IMR-90 (cell line): ENCODE data around the gene SMAD4. TPM values are rescaled to one million over a fixed set of nuclear protein-coding genes. Genes with fewer than 3 reads are reported as not detected.

Experiments
- ATAC-seq: fragments of 200-7000 bp; cut with Tn5 transposase; 2 replicates; pipeline ENCODE4 v1.9.1; 2020; ENCODE audit warnings: low read depth, mild to moderate bottlenecking, moderate library complexity
- BruUV-seq: library from RNA; stranded (reverse); fragments of 400-500 nt; replicated peaks from 2 replicates; lab custom pipeline; 2021; lab: Mats Ljungman, UMichigan
- CTCF ChIA-PET: fragments of 300-600 bp; formaldehyde crosslinking; extraction: SDS; loops from one replicate; lab custom pipeline; 2021; ENCODE audit warnings: antibody characterized with exemption; lab: Yijun Ruan, JAX
- POLR2A ChIA-PET: fragments of 300-600 bp; sonication (Branson Sonifier 250); formaldehyde crosslinking; loops from one replicate; lab custom pipeline; 2022; ENCODE audit warnings: antibody characterized with exemption; ENCODE audit not compliant: unreplicated experiment; lab: Charles Lee
- DNase-seq: peaks from one replicate; pipeline ENCODE4 v3.0.0; 2013
- H2AFZ ChIP-seq: replicated peaks from 2 replicates; pipeline ENCODE3; 2013; ENCODE audit warnings: low read length, mild to moderate bottlenecking; ENCODE audit not compliant: poor library complexity
- H2AK5ac ChIP-seq: 2 replicates; pipeline ENCODE4 v1.6.1; 2013; ENCODE audit warnings: low read depth, low read length, inconsistent platforms
- H2AK9ac ChIP-seq: replicated peaks from 2 replicates; pipeline ENCODE3; 2013; ENCODE audit warnings: mild to moderate bottlenecking, low read depth, low read length, moderate library complexity; ENCODE audit not compliant: poor library complexity
- H2BK120ac ChIP-seq: 2 replicates; pipeline ENCODE4 v1.6.1; 2013; ENCODE audit warnings: low read depth, low read length, inconsistent platforms
- H2BK15ac ChIP-seq: 3 replicates; pipeline ENCODE4 v1.6.1; 2013; ENCODE audit warnings: low read depth, low read length, inconsistent platforms
- H2BK20ac ChIP-seq: 2 replicates; pipeline ENCODE4 v1.6.1; 2013; ENCODE audit warnings: low read depth, mild to moderate bottlenecking, inconsistent platforms, low read length, moderate library complexity
- H2BK5ac ChIP-seq: 2 replicates; pipeline ENCODE4 v1.6.1; 2013; ENCODE audit warnings: mild to moderate bottlenecking, low read depth, low read length, inconsistent platforms; ENCODE audit not compliant: poor library complexity, severe bottlenecking
- H3K14ac ChIP-seq: replicated peaks from 2 replicates; pipeline ENCODE4 v1.6.1; 2013; ENCODE audit warnings: low read depth, low read length, inconsistent platforms
- H3K18ac ChIP-seq: 2 replicates; pipeline ENCODE4 v1.6.1; 2013; ENCODE audit warnings: low read depth, low read length, control low read depth
- H3K23ac ChIP-seq: 2 replicates; pipeline ENCODE4 v1.6.1; 2013; ENCODE audit warnings: low read depth, low read length, inconsistent platforms
- H3K27ac ChIP-seq: 2 replicates; pipeline ENCODE4 v1.5.1; 2013; ENCODE audit warnings: mild to moderate bottlenecking, control low read depth, low read length; ENCODE audit not compliant: insufficient read depth
- H3K27me3 ChIP-seq: 2 replicates; pipeline ENCODE4 v1.6.1; 2013; ENCODE audit warnings: low read length; ENCODE audit not compliant: control insufficient read depth, insufficient read depth
- H3K36me3 ChIP-seq: 2 replicates; pipeline ENCODE4 v1.6.1; 2013; ENCODE audit warnings: low read length, mixed read lengths; ENCODE audit not compliant: control insufficient read depth, insufficient read depth
- H3K4ac ChIP-seq: 2 replicates; pipeline ENCODE4 v1.6.1; 2013; ENCODE audit warnings: low read depth, low read length, inconsistent platforms
- H3K4me1 ChIP-seq: 2 replicates; pipeline ENCODE4 v1.6.1; 2013; ENCODE audit warnings: low read length, mixed read lengths; ENCODE audit not compliant: control insufficient read depth, insufficient read depth
- H3K4me2 ChIP-seq: 2 replicates; pipeline ENCODE4 v1.6.1; 2013; ENCODE audit warnings: low read depth, mild to moderate bottlenecking, control low read depth, low read length, moderate library complexity
- H3K4me3 ChIP-seq: 2 replicates; pipeline ENCODE4 v1.5.1; 2013; ENCODE audit warnings: low read depth, mild to moderate bottlenecking, control low read depth, low read length, moderate library complexity; ENCODE audit not compliant: insufficient read depth
- H3K56ac ChIP-seq: 2 replicates; pipeline ENCODE4 v1.6.1; 2013; ENCODE audit warnings: low read length, inconsistent platforms; ENCODE audit not compliant: insufficient read depth; ENCODE audit errors: extremely low read depth
- H3K79me1 ChIP-seq, 2 experiments: 2 replicates each; pipeline ENCODE4 v1.6.1; 2013; ENCODE audit warnings: low read length in 2 of 2, inconsistent platforms in 1 of 2, low read depth in 1 of 2
- H3K9ac ChIP-seq: 2 replicates; pipeline ENCODE4 v1.6.1; 2013; ENCODE audit warnings: low read depth, low read length, control low read depth
- H3K9me1 ChIP-seq: 2 replicates; pipeline ENCODE4 v1.6.1; 2013; ENCODE audit warnings: low read length, inconsistent platforms; ENCODE audit not compliant: insufficient read depth
- H3K9me3 ChIP-seq: 2 replicates; pipeline ENCODE4 v1.6.1; 2013; ENCODE audit warnings: low read length; ENCODE audit not compliant: control insufficient read depth, insufficient read depth
- H4K20me1 ChIP-seq: 2 replicates; pipeline ENCODE4 v1.6.1; 2013; ENCODE audit warnings: low read length, inconsistent platforms; ENCODE audit not compliant: insufficient read depth
- H4K5ac ChIP-seq: 2 replicates; pipeline ENCODE4 v1.6.1; 2013; ENCODE audit warnings: mild to moderate bottlenecking, low read depth, low read length, control low read depth
- H4K8ac ChIP-seq, 2 experiments: 2 replicates each; pipeline ENCODE4 v1.6.1; 2013; ENCODE audit warnings: low read depth in 2 of 2, low read length in 2 of 2, control low read depth in 1 of 2, inconsistent platforms in 1 of 2
- H4K91ac ChIP-seq: 2 replicates; pipeline ENCODE4 v1.6.1; 2013; ENCODE audit warnings: low read depth, low read length, inconsistent platforms; ENCODE audit not compliant: insufficient read depth
- BHLHE40 ChIP-seq: fragments of 150-350 bp; IDR thresholded peaks from 2 replicates; pipeline ENCODE4 v1.6.1; 2016; ENCODE audit warnings: mild to moderate bottlenecking, low read depth, low read length
- CEBPB ChIP-seq: IDR thresholded peaks from 2 replicates; pipeline ENCODE4 v1.6.1; 2012; ENCODE audit warnings: low read depth, low read length, improper control_type of control experiment
- CHD1 ChIP-seq: IDR thresholded peaks from 2 replicates; pipeline ENCODE4 v1.6.1; 2012; ENCODE audit warnings: low read depth, low read length, improper control_type of control experiment
- FOS ChIP-seq: fragments of 150-350 bp; IDR thresholded peaks from 2 replicates; pipeline ENCODE4 v1.6.1; 2016; ENCODE audit warnings: low read depth, low read length
- MAFK ChIP-seq: IDR thresholded peaks from 2 replicates; pipeline ENCODE4 v1.6.1; 2012; ENCODE audit warnings: low read depth, low read length, improper control_type of control experiment
- MAZ ChIP-seq: IDR thresholded peaks from 2 replicates; pipeline ENCODE4 v1.6.1; 2012; ENCODE audit warnings: low read depth, mild to moderate bottlenecking, low read length, improper control_type of control experiment, moderate library complexity, borderline replicate concordance
- MXI1 ChIP-seq: IDR thresholded peaks from 2 replicates; pipeline ENCODE4 v1.6.1; 2012; ENCODE audit warnings: low read depth, mild to moderate bottlenecking, low read length, moderate library complexity, borderline replicate concordance
- NFE2L2 ChIP-seq: fragments of 150-350 bp; IDR thresholded peaks from 2 replicates; pipeline ENCODE4 v1.6.1; 2016; ENCODE audit warnings: low read depth, mild to moderate bottlenecking, low read length
- POLR2A ChIP-seq: IDR thresholded peaks from 2 replicates; pipeline ENCODE4 v1.6.1; 2012; ENCODE audit warnings: mild to moderate bottlenecking, low read depth, low read length
- RAD21 ChIP-seq: IDR thresholded peaks from 2 replicates; pipeline ENCODE4 v1.6.1; 2012; ENCODE audit warnings: low read length, improper control_type of control experiment
- RCOR1 ChIP-seq: IDR thresholded peaks from 2 replicates; pipeline ENCODE4 v1.6.1; 2012; ENCODE audit warnings: mild to moderate bottlenecking, low read length, improper control_type of control experiment; ENCODE audit not compliant: insufficient replicate concordance
- RFX5 ChIP-seq: IDR thresholded peaks from 2 replicates; pipeline ENCODE4 v1.8.0; 2012; ENCODE audit warnings: low read depth, mild to moderate bottlenecking, low read length, moderate library complexity
- SMC3 ChIP-seq: fragments of 150-350 bp; IDR thresholded peaks from 2 replicates; pipeline ENCODE4 v1.6.1; 2016; ENCODE audit warnings: low read depth, mild to moderate bottlenecking, antibody characterized with exemption, low read length, moderate library complexity
- WGBS, 2 experiments: methylation state at CpG; one replicate each; pipeline versions ENCODE4 v1.1.5 to v1.1.7; 2013; ENCODE audit warnings: missing lambda C conversion rate in 2 of 2; ENCODE audit not compliant: insufficient read length in 1 of 2; ENCODE audit errors: extremely low coverage in 2 of 2; 5-methylcytosine and 5-hydroxymethylcytosine counted together
- dilution Hi-C: fragments of 300-500 bp; cut with HindIII; formaldehyde crosslinking; loops from one replicate; pipeline ENCODE4 v1.14.3; 2018; ENCODE audit warnings: low sequenced_read_pairs; ENCODE audit not compliant: unreplicated experiment
- in situ Hi-C: fragments of 300-500 bp; cut with MboI; formaldehyde crosslinking; loops from 3 replicates; pipeline ENCODE4 v1.14.3; 2019; ENCODE audit warnings: low sequenced_read_pairs, inconsistent platforms, mixed read lengths
- intact Hi-C: fragments of 100-400 bp; cut with micrococcal nuclease; formaldehyde crosslinking; loops from 2 replicates; pipeline ENCODE4 v1.10.0; 2022
- polyA plus RNA-seq, 3 experiments: library from polyadenylated mRNA; depleted of rRNA; stranded (reverse); fragments of >200 nt; gene quantifications; 2 replicates each; pipeline ENCODE4 v1.2.3, GENCODE V29; 2012; ENCODE audit warnings: low replicate concordance in 1 of 3
- total RNA-seq: library from RNA; depleted of rRNA; stranded (reverse); fragments of >200 nt; gene quantifications from 2 replicates; pipeline ENCODE4 v1.2.3, GENCODE V29; 2012
- TF ChIP-seq, protein P1 (sequence below): fragments of 150-350 bp; IDR thresholded peaks from 2 replicates; pipeline ENCODE4 v1.6.1; 2017; ENCODE audit warnings: mild to moderate bottlenecking, antibody characterized with exemption, low read length, low read depth
- TF ChIP-seq, protein P2 (sequence below): fragments of 150-350 bp; IDR thresholded peaks from 2 replicates; pipeline ENCODE4 v1.6.1; 2016; ENCODE audit warnings: low read depth, mild to moderate bottlenecking, low read length, moderate library complexity, borderline replicate concordance
- TF ChIP-seq, protein P3 (sequence below): conservative IDR thresholded peaks from 2 replicates; pipeline ENCODE4 v1.5.1; 2012; ENCODE audit warnings: mild to moderate bottlenecking, low read depth, low read length, improper control_type of control experiment

Gene SMAD4
- total and polyA plus RNA-seq, 2 of the 4 experiments (the other 2 are of a cell fraction): 57.6 to 145 TPM

DNA sequence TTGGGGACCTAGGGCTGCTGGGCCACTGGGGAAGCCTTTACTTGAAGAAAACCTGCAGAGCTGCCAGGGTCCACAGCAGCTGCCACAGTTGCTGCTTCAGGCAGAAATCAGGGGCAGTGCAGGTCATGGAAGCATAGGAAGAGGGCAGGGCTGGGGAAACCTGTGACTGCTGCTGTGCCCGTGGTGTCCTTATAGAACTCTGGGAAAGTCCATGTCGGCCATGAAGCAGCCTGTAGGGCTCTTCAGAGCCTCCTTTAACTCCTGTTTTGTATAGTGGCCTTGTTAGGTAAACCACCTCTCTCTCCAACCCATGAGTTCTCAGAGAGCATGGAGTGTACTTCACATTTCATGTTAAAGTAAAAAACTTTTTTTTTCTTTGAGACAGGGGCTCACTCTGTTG lies 62.1 kb downstream of the SMAD4 start:
- Histone ChIP-seq H3K9me3 (peaks cover 2% of the 10 kb centered on the region), H2BK120ac (no peak overlapping the region), H3K18ac (no peak overlapping the region), H3K4ac (no peak overlapping the region), H2AK5ac (no peak overlapping the region), H2BK20ac (no peak overlapping the region), H2BK15ac (no peak overlapping the region), H3K23ac (no peak overlapping the region), H3K14ac (no peak overlapping the region), H3K4me1 (no peaks in the 10 kb centered on the region), H3K79me1 (no peaks in the 10 kb centered on the region), H3K4me3 (no peak overlapping the region), H2BK5ac (no peak overlapping the region), H2AFZ (no peak overlapping the region), H4K20me1 (no peaks in the 10 kb centered on the region), H3K27me3 (no peaks in the 10 kb centered on the region), H4K5ac (no peak overlapping the region), H4K8ac (no peak overlapping the region), H3K4me2 (no peak overlapping the region), H3K9me1 (no peaks in the 10 kb centered on the region), H3K27ac (no peak overlapping the region), H3K56ac (no peak overlapping the region), H2AK9ac (no peak overlapping the region), H4K91ac (no peak overlapping the region), H3K36me3 (no peaks in the 10 kb centered on the region), H3K9ac (no peak overlapping the region)
- dilution Hi-C loops (no loop called here), intact Hi-C loops (no loop called here), in situ Hi-C loops (no loop called here)
- ATAC-seq (no peak; the same call in 1 of the 2 replicates), DNase-seq (no peak)
- BruUV-seq: no TSS peak
- POLR2A ChIA-PET: no interaction called here
- no peak for TF ChIP-seq MAZ
- TF ChIP-seq, protein P1, sequence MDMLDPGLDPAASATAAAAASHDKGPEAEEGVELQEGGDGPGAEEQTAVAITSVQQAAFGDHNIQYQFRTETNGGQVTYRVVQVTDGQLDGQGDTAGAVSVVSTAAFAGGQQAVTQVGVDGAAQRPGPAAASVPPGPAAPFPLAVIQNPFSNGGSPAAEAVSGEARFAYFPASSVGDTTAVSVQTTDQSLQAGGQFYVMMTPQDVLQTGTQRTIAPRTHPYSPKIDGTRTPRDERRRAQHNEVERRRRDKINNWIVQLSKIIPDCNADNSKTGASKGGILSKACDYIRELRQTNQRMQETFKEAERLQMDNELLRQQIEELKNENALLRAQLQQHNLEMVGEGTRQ: no peak
- TF ChIP-seq POLR2A: no peak
- no peak for TF ChIP-seq RCOR1
- TF ChIP-seq RAD21: no peak
- TF ChIP-seq MAFK: no peak
- no peak for TF ChIP-seq BHLHE40
- TF ChIP-seq, protein P2, sequence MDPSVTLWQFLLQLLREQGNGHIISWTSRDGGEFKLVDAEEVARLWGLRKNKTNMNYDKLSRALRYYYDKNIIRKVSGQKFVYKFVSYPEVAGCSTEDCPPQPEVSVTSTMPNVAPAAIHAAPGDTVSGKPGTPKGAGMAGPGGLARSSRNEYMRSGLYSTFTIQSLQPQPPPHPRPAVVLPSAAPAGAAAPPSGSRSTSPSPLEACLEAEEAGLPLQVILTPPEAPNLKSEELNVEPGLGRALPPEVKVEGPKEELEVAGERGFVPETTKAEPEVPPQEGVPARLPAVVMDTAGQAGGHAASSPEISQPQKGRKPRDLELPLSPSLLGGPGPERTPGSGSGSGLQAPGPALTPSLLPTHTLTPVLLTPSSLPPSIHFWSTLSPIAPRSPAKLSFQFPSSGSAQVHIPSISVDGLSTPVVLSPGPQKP: no peak
- no peak for TF ChIP-seq RFX5
- no peak for TF ChIP-seq SMC3
- TF ChIP-seq MXI1: no peak
- TF ChIP-seq, protein P3, sequence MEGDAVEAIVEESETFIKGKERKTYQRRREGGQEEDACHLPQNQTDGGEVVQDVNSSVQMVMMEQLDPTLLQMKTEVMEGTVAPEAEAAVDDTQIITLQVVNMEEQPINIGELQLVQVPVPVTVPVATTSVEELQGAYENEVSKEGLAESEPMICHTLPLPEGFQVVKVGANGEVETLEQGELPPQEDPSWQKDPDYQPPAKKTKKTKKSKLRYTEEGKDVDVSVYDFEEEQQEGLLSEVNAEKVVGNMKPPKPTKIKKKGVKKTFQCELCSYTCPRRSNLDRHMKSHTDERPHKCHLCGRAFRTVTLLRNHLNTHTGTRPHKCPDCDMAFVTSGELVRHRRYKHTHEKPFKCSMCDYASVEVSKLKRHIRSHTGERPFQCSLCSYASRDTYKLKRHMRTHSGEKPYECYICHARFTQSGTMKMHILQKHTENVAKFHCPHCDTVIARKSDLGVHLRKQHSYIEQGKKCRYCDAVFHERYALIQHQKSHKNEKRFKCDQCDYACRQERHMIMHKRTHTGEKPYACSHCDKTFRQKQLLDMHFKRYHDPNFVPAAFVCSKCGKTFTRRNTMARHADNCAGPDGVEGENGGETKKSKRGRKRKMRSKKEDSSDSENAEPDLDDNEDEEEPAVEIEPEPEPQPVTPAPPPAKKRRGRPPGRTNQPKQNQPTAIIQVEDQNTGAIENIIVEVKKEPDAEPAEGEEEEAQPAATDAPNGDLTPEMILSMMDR: no peak
- TF ChIP-seq CEBPB: no peak
- no peak for TF ChIP-seq NFE2L2
- no peak for TF ChIP-seq CHD1
- no peak for TF ChIP-seq FOS
- CTCF ChIA-PET: no interaction called here
- no CpG with 5 or more reads among the region's 2 CpGs for WGBS, 2 experiments
